ENCODE measurements around the gene STAB2. TPM values are rescaled to one million over a fixed set of nuclear protein-coding genes. Genes with fewer than 3 reads are reported as not detected.

STAB2 gene
- total RNA-seq, 1 experiment from 2014 or later = not detected

GRCh38 chr12:103677905-103678304, 90.8 kb downstream of the STAB2 start:
- Histone ChIP-seq H2AFZ (ENCODE audit: low read depth, low read length, poor library complexity, severe bottlenecking) (no peak overlapping the region), H3K9ac (ENCODE audit: low read length) (no peak overlapping the region), H3K27me3 (ENCODE audit: insufficient read depth, low read length) (no peaks in the 10 kb centered on the region), H3K4me1 (ENCODE audit: control insufficient read depth in 1 of 2, insufficient read depth in 2 of 2, low read length in 2 of 2) (peaks cover 0 to under 1% of the 10 kb centered on the region in 2 experiments; a peak in 1 of 4 replicates), H3K9me2 (ENCODE audit: insufficient read depth) (no peaks in the 10 kb centered on the region), H4K20me1 (ENCODE audit: insufficient read depth) (no peaks in the 10 kb centered on the region), H3K79me2 (ENCODE audit: insufficient read depth, low read length) (no peaks in the 10 kb centered on the region), H3K9me3 (ENCODE audit: control insufficient read depth in 1 of 2, insufficient read depth in 1 of 2, low read depth in 1 of 2, low read length in 2 of 2) (no peaks in the 10 kb centered on the region), H3K4me3 (replicated peaks in 1 of 2; ENCODE audit: low read depth in 1 of 2, low read length in 2 of 2) (no peak overlapping the region), H3K36me3 (ENCODE audit: control insufficient read depth in 1 of 2, insufficient read depth in 2 of 2, low read length in 2 of 2) (no peaks in the 10 kb centered on the region), H3K27ac (ENCODE audit: low read depth, low read length) (no peak overlapping the region), H3K4me2 (ENCODE audit: low read length) (no peak overlapping the region)
- DNase-seq (ENCODE audit: low read depth, low spot score) (no peak), ATAC-seq (no peak)
- no TSS peak for BruUV-seq (replicated peaks)
- POLR2A ChIA-PET = no interaction called here
- TF ChIP-seq EZH2phosphoT487 (IDR thresholded peaks at IDR 0.05; ENCODE audit: borderline replicate concordance) = no peak
- no peak for TF ChIP-seq EGR1 (IDR thresholded peaks at IDR 0.05; ENCODE audit: low read depth)
- TF ChIP-seq CTCF (IDR thresholded peaks at IDR 0.05 in 2 of 3, conservative IDR thresholded peaks at IDR 0.05 in 1 of 3; ENCODE audit: borderline replicate concordance in 1 of 3, insufficient read depth in 1 of 3, low read depth in 2 of 3, low read length in 2 of 3) = no peak
- no peak for TF ChIP-seq JUND (IDR thresholded peaks at IDR 0.05)
- TF ChIP-seq CBX3 (IDR thresholded peaks at IDR 0.05; ENCODE audit: low read depth) = no peak
- TF ChIP-seq ZFX (IDR thresholded peaks at IDR 0.05) = no peak
- TF ChIP-seq POLR2AphosphoS5 (IDR thresholded peaks at IDR 0.05; ENCODE audit: low read depth, low read length) = no peak
- TF ChIP-seq, protein P1, sequence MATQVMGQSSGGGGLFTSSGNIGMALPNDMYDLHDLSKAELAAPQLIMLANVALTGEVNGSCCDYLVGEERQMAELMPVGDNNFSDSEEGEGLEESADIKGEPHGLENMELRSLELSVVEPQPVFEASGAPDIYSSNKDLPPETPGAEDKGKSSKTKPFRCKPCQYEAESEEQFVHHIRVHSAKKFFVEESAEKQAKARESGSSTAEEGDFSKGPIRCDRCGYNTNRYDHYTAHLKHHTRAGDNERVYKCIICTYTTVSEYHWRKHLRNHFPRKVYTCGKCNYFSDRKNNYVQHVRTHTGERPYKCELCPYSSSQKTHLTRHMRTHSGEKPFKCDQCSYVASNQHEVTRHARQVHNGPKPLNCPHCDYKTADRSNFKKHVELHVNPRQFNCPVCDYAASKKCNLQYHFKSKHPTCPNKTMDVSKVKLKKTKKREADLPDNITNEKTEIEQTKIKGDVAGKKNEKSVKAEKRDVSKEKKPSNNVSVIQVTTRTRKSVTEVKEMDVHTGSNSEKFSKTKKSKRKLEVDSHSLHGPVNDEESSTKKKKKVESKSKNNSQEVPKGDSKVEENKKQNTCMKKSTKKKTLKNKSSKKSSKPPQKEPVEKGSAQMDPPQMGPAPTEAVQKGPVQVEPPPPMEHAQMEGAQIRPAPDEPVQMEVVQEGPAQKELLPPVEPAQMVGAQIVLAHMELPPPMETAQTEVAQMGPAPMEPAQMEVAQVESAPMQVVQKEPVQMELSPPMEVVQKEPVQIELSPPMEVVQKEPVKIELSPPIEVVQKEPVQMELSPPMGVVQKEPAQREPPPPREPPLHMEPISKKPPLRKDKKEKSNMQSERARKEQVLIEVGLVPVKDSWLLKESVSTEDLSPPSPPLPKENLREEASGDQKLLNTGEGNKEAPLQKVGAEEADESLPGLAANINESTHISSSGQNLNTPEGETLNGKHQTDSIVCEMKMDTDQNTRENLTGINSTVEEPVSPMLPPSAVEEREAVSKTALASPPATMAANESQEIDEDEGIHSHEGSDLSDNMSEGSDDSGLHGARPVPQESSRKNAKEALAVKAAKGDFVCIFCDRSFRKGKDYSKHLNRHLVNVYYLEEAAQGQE (IDR thresholded peaks at IDR 0.05; ENCODE audit: low read depth) = no peak
- TF ChIP-seq ELF1 (IDR thresholded peaks at IDR 0.05; ENCODE audit: borderline replicate concordance, low read depth) = no peak
- TF ChIP-seq SP1 (IDR thresholded peaks at IDR 0.05; ENCODE audit: low read depth) = no peak
- TF ChIP-seq, protein P2, sequence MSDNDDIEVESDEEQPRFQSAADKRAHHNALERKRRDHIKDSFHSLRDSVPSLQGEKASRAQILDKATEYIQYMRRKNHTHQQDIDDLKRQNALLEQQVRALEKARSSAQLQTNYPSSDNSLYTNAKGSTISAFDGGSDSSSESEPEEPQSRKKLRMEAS (IDR thresholded peaks at IDR 0.05) = no peak
- no peak for TF ChIP-seq CEBPB (IDR thresholded peaks at IDR 0.05; ENCODE audit: low read depth)
- TF ChIP-seq, protein P3, sequence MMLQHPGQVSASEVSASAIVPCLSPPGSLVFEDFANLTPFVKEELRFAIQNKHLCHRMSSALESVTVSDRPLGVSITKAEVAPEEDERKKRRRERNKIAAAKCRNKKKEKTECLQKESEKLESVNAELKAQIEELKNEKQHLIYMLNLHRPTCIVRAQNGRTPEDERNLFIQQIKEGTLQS (IDR thresholded peaks at IDR 0.05) = no peak
- TF ChIP-seq YY1 (IDR thresholded peaks at IDR 0.05; ENCODE audit: extremely low read depth, insufficient replicate concordance, low read depth, low read length) = no peak
- RAD21 ChIA-PET (ENCODE audit: low non-redundant PET in 1 of 2, low total read pairs in 2 of 2, uncharacterized antibody in 2 of 2, unreplicated experiment in 2 of 2) = no interaction called here
- CTCF ChIA-PET = no interaction called here
- intact Hi-C loops (cut with micrococcal nuclease) = no loop called here
